ENCODE results near the gene CEP170.

DNA sequence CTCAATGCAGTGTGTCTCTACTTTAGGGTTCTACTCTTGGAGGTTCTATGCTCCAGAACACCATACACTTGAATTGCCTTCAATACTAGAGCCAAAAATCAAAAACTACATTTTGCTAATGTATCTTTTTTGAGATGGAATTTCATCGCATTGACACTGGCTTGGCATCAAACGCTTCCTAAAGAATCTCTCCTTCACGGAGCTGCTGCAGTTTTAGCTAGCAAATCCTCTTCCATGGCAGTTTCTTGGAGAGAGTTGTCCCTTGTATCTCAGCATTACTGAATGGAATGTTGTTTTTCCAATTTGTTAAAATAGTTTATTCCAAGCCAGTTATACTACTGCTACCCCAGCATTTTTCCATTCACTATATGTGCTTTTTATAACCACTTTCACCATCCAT is 18.4 kb upstream of the CEP170 start:
- TF ChIP-seq POLR2A (IDR thresholded peaks at IDR 0.05): no peak
- no peak for TF ChIP-seq CTCF (IDR thresholded peaks at IDR 0.05)

All from testis (tissue), 2 donors.